ENCODE data around the gene CASD1. TPM values are rescaled to one million over a fixed set of nuclear protein-coding genes. Genes with fewer than 3 reads are reported as not detected.

The CASD1 gene
- total RNA-seq, 1 experiment from 2014 or later: 14.0 TPM

DNA sequence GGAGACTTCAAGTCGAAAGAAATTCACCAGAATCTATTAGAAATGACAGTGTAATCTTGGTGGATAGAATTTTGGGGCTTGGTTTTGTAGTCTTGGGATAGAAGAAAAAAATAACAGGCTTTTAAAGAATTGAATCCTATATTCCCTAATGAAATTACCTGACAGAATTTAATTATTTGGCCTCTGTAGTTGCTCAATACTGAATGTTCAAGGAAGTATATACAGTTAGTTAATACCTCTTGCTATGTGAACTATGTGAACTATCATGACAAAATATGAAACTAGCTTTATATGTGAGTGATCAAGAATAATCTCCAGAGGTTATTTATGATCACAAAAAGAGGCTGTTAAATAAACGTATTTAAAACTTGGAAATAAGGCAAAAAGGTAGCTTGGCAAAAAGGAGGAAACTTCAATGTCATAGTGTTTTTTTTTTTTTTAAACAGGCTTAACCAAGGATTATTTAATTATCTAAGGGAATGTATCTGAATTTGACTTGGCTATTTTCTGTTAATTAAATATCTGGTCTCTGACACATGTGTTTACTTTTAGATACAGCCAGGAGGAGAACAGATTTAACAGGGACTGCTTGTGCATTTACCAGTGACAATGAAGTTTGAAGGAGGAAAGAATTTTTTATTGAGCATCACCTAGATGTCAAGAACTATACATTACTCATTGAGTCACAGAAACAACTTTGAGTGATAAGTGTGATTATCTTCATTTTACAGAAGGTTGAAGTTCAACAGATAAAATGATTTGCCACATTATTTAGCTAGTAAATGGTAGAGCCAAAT is 11.5 kb upstream of the CASD1 start:
- no peaks in the 10 kb centered on the region for H4K20me1 ChIP-seq (ENCODE audit: insufficient read depth)
- no peaks in the 10 kb centered on the region for H3K79me2 ChIP-seq (ENCODE audit: low read depth)
- no peak for TF ChIP-seq EZH2 (IDR thresholded peaks at IDR 0.05; ENCODE audit: low read depth)
- TF ChIP-seq, protein P1, sequence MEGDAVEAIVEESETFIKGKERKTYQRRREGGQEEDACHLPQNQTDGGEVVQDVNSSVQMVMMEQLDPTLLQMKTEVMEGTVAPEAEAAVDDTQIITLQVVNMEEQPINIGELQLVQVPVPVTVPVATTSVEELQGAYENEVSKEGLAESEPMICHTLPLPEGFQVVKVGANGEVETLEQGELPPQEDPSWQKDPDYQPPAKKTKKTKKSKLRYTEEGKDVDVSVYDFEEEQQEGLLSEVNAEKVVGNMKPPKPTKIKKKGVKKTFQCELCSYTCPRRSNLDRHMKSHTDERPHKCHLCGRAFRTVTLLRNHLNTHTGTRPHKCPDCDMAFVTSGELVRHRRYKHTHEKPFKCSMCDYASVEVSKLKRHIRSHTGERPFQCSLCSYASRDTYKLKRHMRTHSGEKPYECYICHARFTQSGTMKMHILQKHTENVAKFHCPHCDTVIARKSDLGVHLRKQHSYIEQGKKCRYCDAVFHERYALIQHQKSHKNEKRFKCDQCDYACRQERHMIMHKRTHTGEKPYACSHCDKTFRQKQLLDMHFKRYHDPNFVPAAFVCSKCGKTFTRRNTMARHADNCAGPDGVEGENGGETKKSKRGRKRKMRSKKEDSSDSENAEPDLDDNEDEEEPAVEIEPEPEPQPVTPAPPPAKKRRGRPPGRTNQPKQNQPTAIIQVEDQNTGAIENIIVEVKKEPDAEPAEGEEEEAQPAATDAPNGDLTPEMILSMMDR (conservative IDR thresholded peaks at IDR 0.05): no peak
- ChIA-PET CTCF (no interaction called here), POLR2A (ENCODE audit: unreplicated experiment) (no interaction called here)
- no peaks in the 10 kb centered on the region for H3K4me1 ChIP-seq (replicated peaks; ENCODE audit: insufficient read depth)
- no peaks in the 10 kb centered on the region for H3K36me3 ChIP-seq (ENCODE audit: low read depth)
- no peak overlapping the region for H3K4me3 ChIP-seq
- H3K27ac ChIP-seq: no peak overlapping the region
- no peaks in the 10 kb centered on the region for H3K9me2 ChIP-seq (ENCODE audit: insufficient read depth)
- intact Hi-C loops (cut with micrococcal nuclease; ENCODE audit: unreplicated experiment): no loop called here
- DNase-seq: no peak
- H3F3A ChIP-seq (ENCODE audit: insufficient read depth, low read depth): no peaks in the 10 kb centered on the region
- H3K4me2 ChIP-seq: no peak overlapping the region
- no TSS peak for BruUV-seq (replicated peaks)
- H3K27me3 ChIP-seq (ENCODE audit: insufficient read depth, low read depth): no peaks in the 10 kb centered on the region
- no peaks in the 10 kb centered on the region for H3K9me3 ChIP-seq (ENCODE audit: insufficient read depth, low read depth)
- no peak overlapping the region for H2AFZ ChIP-seq

DNA sequence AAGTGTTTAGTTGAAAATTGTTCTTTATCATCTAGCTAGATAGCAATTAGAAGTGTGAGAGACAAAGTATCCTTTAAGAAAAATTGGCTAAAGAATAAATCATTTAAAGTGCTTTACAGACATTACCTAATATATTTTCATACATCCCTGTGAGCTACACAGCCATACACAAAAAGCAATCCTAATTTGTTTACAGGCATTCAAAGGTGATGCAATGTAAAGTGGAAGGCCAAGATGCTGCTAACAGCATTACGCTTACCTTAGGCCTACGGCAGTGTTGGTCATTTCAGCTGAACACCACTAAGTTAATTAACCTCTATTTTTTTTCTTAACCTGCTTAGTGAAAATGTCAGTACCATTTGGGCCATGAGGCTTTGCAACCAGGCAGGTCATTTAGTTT is 10.7 kb upstream of the CASD1 start:
- Histone ChIP-seq H3K27ac (no peak overlapping the region), H3K27me3 (ENCODE audit: insufficient read depth, low read depth) (no peaks in the 10 kb centered on the region), H2AFZ (no peak overlapping the region), H3K9me2 (ENCODE audit: insufficient read depth) (no peaks in the 10 kb centered on the region), H3K4me2 (no peak overlapping the region), H3K4me1 (replicated peaks; ENCODE audit: insufficient read depth) (no peaks in the 10 kb centered on the region), H3K36me3 (ENCODE audit: low read depth) (no peaks in the 10 kb centered on the region), H4K20me1 (ENCODE audit: insufficient read depth) (no peaks in the 10 kb centered on the region), H3K79me2 (ENCODE audit: low read depth) (no peaks in the 10 kb centered on the region), H3F3A (ENCODE audit: insufficient read depth, low read depth) (no peaks in the 10 kb centered on the region), H3K9me3 (ENCODE audit: insufficient read depth, low read depth) (no peaks in the 10 kb centered on the region), H3K4me3 (no peak overlapping the region)
- intact Hi-C loops (cut with micrococcal nuclease; ENCODE audit: unreplicated experiment): no loop called here
- TF ChIP-seq, protein P1 (conservative IDR thresholded peaks at IDR 0.05): no peak
- no peak for TF ChIP-seq EZH2 (IDR thresholded peaks at IDR 0.05; ENCODE audit: low read depth)
- DNase-seq: no peak
- POLR2A ChIA-PET (ENCODE audit: unreplicated experiment): no interaction called here
- no TSS peak for BruUV-seq (replicated peaks)
- CTCF ChIA-PET: no interaction called here

DNA sequence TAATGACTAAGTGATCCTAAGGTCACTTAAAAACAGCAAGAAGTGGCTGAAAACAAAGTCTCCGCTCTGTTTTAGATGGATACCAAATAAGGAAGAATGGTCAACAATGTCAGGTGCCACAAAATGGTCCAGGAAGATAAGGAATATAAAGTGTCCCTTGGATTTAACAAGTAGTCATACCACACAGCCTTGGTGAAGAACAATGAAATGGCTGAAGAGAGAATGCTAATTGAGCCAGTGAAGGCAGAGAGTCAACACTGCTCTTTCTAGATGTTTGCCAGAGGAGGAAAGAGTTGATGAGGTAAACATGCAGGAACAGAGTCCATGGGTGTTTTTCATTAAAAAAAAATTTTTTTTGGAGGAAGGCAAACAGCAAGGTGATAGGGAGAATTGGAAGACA is 2.1 kb upstream of the CASD1 start:
- no peaks in the 10 kb centered on the region for H3K9me3 ChIP-seq (ENCODE audit: insufficient read depth, low read depth)
- no TSS peak for BruUV-seq (replicated peaks)
- peaks cover 33% of the 10 kb centered on the region for H3F3A ChIP-seq (ENCODE audit: insufficient read depth, low read depth)
- peaks cover 15% of the 10 kb centered on the region for H3K79me2 ChIP-seq (ENCODE audit: low read depth)
- ChIA-PET POLR2A (ENCODE audit: unreplicated experiment) (no interaction called here), CTCF (no interaction called here)
- H3K4me1 ChIP-seq (replicated peaks; ENCODE audit: insufficient read depth): peaks cover 30% of the 10 kb centered on the region
- no peak overlapping the region for H3K4me2 ChIP-seq
- no peaks in the 10 kb centered on the region for H4K20me1 ChIP-seq (ENCODE audit: insufficient read depth)
- no peaks in the 10 kb centered on the region for H3K9me2 ChIP-seq (ENCODE audit: insufficient read depth)
- no peak overlapping the region for H3K27ac ChIP-seq
- H3K36me3 ChIP-seq (ENCODE audit: low read depth): no peaks in the 10 kb centered on the region
- H3K4me3 ChIP-seq: no peak overlapping the region
- TF ChIP-seq, protein P1 (conservative IDR thresholded peaks at IDR 0.05): no peak
- TF ChIP-seq EZH2 (IDR thresholded peaks at IDR 0.05; ENCODE audit: low read depth): no peak
- H3K27me3 ChIP-seq (ENCODE audit: insufficient read depth, low read depth): no peaks in the 10 kb centered on the region
- H2AFZ ChIP-seq: no peak overlapping the region
- intact Hi-C loops (cut with micrococcal nuclease; ENCODE audit: unreplicated experiment): no loop called here
- DNase-seq: no peak

Data from PC-9 (cell line).